Posterior vena cava (tissue), 2 donors: ENCODE measurements around the gene SEMA5B. TPM values are rescaled to one million over a fixed set of nuclear protein-coding genes. Genes with fewer than 3 reads are reported as not detected.

Source experiments
- DNase-seq: peaks from one replicate; pipeline ENCODE4 v3.0.0-alpha.2; 2020; ENCODE audit warnings: low spot score
- intact Hi-C, 2 donors: fragments of 100-400 bp; cut with DNase I; formaldehyde crosslinking; loops; one replicate each; pipeline versions ENCODE4 v1.14.1 to v1.14.2; 2022 to 2023
- total RNA-seq, 2 donors: library from RNA; stranded (reverse); fragmentation: NEBNext Ultra II Directional; extraction: Animal tissue kit (Norgen Biotek cat#: 25700); gene quantifications; one replicate each; pipeline ENCODE4 v1.2.1, GENCODE V29; 2021
- donor health status: DM: yes; HTN: yes; CAD: no.
- donor health status: DM: yes; HTN: yes; CAD: no.

The SEMA5B gene
- total RNA-seq, 2 donors from 2014 or later: 0.93 to 1.3 TPM

DNA sequence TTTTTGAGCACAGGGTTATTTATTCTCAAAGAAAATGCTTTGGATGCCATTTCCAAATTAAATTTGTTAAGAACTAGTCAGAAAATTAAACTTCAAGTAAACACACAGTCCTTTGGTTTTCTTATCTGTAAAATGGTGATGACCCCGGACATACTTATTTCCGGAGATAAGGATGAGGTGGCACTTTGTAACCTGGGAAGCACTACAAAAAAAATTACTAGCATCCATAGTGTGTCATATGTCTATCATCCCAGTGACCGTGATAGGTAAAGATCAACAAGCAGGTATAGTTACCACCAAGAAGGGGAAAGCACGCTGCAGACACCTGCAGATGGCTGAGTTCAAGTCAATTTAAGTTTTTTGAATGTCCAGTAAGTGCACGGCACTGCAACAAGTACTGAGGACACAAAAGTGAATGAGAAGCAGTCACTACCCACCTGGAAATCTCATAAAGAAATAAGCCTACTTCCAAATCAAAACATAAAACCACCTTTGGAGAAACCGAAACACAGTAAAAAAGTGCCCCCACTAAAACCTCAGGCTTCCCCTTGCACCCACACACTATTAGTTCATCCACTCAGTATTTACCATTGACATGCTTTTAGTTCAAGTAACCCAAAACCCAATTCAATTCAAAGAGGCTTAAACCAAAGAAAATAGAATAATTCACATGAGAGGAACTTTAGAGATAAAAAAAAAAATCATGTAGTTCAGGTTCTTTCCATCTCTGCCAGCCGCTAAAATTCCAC lies 24.6 kb downstream of the SEMA5B start:
- intact Hi-C loops: no loop called here
- DNase-seq: no peak

DNA sequence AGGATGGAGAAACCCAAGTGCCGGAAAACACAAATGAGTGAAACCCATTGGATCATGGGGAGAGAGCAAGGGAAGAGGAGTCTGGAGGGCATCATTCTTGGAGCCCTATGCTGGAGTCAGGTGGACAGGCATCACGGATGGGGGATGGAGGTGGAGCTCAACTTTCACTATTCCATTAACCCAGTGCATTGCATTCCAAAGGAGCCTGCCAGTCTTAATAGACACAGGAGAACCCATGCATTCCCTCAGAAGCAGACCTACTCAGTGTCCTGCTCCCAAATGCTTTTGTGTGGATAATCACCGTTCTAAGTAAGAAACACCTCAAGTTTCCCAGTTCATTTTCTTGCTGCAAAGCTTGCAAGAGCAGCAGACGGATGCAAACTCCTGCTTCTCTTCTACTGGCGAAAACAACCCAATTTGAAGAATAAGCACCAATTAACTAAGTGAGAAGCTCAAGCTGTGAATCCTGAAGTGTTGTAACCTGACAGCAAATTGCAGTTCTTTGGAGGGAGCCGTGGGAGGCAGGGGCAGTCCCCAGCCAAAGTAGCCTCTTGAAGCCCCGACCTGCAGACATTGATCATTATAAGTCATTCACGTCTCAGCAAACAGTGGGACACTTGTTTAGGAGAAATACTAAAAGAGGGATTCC lies 25.3 kb downstream of the SEMA5B start:
- no peak for DNase-seq

DNA sequence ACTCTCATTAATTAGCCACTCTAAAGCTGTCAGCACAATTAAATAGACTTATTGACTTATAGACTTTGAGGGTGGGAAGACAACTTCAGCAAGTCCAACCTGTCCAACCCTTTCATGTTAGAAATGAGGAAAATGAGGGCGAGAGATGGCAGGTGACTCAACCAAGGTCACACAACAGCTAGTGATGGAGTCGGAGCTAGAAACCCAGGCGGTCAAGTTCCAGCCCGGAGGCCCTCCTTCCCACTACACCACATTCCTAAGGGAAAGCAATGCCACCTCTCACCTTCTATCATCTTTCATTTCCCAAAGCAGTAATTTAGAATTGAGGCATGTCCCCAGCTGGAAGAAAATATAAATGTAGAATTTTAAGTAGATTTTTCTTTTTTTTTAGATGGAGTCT lies 28.7 kb downstream of the SEMA5B start:
- DNase-seq: no peak
- intact Hi-C loops: no loop called here

More for the DNA sequence above, 25.3 kb downstream of the SEMA5B start:
- intact Hi-C loops: no loop called here

DNA sequence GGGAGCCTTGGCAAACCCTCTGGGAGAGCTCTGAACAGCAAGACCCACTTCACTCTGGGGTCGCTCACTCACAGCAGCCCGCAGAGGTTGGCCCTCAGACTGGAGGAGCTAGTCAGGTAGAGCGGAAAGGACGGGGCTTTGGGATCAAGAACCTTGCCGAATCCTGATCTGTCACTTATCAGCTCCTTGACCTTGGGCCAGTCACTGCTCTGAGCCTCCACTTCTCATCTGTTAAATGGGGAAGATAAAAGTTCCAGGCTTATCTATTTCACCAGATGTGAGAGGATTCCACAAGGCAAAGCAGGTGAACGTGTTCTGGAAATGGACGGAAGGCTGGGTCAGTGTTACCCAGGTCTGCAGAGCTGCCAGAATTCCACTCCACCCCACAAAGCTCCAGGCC lies 29.4 kb downstream of the SEMA5B start:
- intact Hi-C loops: no loop called here

DNA sequence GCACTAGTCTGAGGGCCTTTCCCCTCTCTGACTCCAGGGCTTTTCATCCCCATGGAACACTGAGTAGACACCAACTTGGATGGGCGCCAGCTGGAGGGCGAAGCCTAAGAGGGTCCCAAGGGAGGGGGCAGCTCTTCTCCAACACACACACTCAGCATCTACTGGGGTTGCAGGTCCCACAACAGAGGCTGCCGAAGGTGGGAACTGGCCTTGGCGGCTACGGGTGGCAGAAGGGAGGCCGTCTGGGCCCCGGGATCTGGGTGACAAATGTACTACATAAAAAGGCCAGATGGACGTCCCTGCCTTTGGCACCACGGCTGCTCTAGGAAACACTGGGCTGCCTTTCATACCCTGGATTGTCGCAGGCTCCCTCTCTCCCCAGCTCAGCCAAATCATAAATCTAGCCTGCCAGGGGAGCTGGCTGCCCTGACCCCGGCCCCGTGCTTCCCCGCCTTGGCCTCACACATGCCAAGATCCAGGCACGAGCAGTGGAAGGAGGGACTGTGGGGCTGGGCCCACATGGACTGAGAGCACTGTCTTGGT lies 31.5 kb downstream of the SEMA5B start:
- DNase-seq: no peak
- intact Hi-C loops: no loop called here

More for the DNA sequence above, 29.4 kb downstream of the SEMA5B start:
- no peak for DNase-seq

DNA sequence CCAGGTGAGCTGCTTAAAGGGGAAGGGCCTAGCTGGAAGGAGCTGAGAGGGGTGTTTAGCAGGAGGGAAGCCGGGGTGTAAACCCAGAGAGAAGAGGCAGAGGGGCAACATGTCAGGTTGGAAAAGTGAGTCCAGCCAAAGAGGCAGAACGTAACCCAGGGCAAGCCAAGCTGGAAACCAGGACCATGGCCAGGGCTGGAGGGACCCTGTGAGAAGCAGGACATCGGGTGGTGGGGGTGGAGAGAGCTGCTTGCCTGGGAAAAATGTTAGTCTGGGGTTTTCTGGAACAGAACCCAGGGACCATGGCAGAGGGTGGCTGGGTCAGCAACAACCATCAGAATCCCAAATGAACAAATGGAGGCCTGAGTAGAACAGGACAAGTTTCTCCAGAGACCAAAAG lies 32.6 kb downstream of the SEMA5B start:
- intact Hi-C loops: no loop called here
- DNase-seq: no peak

DNA sequence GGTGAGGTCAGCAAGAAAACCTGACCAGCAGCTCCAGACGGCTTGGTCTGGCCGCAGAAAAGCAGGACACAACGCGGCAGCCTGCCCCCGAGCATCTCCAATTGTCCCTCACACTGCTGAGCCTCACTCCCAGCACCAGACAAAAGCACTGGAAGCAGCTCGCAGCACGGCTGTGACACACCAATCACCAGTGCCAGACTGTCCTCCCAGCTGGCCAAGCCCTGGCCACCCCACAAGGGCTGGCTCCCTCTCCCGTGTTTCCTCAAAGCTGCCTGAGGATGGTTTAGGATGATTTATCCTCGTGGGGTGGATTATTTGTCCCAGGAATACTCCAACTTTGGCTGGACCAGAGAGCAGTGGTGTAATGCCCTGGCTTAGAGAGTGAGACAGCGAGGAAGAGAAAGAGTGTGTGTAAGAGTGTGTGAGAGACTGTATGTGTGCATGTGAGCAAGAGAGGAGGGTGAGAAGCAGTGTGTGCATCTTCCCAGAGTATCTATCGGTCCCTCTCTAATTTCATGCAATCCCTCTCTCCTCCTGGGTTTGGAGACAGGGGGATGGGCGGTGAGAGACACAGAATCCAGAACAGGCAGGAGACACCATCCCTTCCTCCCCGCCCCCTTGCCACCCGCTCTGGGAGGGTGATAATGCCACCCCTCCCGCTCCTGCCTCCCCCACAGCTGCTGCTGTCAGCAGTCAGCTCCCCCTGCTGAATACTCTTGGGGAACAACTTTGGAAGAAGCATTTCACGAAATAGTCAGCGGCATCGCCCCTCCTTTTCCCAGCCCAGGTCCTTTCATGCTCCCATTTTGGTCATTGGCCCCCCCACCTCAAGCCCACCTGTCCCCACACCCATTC lies 34.2 kb downstream of the SEMA5B start:
- peak; percentile 86 for DNase-seq
- intact Hi-C loops: no loop called here

DNA sequence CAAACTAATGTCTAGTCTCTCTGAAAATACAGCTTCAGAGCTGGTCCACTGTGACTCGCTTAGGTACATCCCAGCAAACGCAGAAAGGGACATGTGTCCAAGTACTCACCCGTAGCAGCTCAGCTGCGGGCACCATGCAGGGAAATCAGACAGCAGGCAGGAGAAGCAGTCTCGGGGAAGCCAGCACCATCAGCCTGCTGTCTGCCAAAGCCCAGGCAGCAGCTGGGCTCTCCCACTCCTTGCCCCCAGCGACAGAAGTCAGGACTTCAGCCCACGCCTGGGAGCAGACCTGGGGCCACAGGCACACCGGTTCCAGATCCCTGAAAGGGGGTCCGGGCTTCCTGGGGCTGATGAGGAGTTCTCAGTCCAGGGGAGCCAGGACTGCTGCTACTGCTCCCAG lies 34.9 kb downstream of the SEMA5B start:
- no peak for DNase-seq
- intact Hi-C loops: no loop called here

DNA sequence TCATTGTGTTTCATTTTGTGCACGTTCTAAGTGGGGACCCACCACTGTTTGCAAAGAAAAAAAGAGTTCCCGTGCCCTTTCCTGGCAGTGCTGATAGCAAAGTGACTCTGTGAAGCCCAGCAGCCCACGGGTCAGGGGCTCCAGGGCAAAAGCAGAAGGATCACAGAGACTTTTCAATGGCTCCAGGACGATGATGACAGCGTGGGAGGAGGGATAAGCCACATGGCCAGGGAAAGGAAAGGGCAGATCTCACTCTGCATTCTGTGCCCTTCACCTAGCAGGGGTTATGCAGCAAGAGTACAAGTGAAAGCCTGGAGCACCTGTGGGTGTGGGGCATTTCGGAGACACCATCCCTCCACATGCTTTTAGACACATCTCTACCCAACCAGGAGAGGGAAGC lies 35.4 kb downstream of the SEMA5B start:
- intact Hi-C loops: no loop called here
- no peak for DNase-seq

DNA sequence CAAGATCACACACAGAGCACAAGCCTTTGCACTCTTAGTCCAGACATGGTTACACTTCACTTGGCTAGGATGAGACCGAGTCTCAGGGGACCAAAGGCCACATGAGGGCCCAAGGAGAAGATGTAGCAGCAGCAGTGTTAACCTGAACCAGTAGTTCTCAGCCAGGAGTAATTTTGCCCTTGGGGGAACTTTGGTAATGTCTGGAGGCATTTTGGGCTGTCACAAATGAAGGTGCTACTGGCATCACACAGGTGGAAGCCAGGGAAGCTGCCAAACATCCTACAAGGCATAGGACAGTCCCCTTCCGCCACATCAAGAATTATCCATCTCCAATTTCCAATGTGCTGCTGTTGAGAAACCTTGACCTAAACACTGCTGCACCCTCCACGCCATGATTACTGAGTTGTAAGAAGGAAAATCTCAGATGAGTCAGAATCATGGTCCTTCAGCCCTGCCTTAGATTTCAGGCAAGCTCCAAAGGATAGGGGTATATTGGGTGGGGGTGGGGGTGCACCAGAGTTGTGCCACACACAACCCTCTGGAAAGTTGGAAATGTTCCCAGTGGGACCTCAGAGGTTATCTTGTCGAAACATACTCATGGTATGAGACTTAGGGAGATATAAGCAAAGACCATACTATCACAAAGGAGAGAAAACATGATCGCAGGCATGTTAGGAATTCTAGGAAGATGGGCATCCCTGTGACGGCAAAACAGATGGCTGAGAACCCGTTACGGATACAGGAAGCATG lies 36.2 kb downstream of the SEMA5B start:
- intact Hi-C loops: no loop called here

DNA sequence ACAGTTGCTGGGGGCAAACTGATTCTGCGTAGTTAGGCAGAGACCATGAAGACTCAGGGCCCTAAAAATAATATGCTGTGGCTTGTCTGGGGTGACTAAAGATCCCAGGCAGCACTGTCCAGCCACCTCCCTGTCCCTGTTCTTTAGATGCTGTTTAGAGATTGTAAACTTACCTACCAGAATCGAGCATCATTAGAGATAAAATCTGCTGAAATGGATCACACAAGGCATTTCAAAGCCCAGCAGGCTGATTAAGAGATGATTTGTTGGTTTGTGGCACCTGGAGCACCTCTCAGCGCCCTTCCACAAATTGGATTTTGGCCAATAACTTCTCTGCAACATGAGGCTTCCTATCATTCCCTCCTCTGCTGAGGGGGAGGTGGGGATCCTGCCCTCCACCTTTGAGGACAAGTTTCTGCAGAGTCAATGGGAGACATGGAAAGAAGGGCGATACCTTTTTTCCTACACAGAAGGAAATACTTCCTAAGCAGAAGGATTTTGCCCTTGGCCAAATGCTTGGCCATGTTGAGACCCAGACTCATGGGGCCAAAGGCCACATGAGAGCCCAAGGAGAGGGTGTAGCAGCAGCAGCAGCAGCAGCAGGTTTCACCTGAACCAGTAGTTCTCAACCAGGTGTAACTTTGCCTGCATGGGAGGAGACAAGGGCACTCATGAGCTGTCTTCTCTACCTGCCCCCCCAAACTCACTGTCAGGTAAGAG lies 37.5 kb downstream of the SEMA5B start:
- intact Hi-C loops: no loop called here
- DNase-seq: no peak

More for the DNA sequence above, 36.2 kb downstream of the SEMA5B start:
- no peak for DNase-seq

DNA sequence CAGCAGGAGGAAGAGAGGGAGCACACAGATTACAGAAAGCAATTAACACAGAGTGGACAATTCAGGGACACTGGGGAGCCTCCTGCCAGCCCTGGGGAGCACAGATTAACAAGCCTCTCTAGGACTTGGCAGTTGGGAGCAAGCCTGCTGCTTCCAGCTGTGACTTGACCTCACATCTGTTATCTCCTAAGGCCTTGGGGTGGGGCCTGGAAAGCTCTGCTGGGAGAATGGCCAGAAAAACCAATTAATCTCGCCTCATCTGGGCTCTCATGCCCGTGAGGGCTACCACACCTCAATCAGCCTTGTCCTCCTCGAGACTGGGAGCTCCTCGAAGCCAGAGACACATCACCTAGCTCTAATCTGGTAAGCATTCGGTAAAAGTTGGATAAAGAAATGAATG lies 39.1 kb downstream of the SEMA5B start:
- intact Hi-C loops: no loop called here
- DNase-seq: no peak

DNA sequence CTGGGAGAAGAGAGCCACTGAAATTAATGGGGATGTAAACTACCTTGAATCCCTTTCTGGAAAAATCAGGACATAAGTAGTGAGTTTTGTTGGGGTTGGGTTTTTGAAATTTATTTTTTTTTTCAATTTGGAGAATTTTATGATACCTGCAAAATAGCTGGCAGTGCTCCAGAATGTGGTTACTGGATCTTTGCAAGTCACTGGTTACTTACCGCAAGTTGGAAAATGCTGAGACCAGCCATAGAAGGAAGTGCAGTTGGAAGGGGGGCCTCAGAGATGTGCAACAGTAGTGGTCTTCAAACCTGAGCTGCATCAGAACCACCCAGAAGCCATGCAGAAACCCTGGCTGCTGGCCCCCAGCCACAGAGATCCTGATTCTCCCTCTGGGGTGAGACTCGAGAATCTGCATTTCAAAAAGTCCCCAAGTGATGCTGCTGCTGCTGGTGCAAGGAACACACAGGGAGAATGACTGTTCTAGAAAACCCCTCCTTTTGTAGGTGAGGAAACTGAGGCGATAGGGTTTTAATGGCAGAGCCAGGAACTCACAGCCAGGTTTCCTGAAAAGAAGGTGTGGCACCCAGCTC lies 39.7 kb downstream of the SEMA5B start:
- intact Hi-C loops: no loop called here
- DNase-seq: no peak

DNA sequence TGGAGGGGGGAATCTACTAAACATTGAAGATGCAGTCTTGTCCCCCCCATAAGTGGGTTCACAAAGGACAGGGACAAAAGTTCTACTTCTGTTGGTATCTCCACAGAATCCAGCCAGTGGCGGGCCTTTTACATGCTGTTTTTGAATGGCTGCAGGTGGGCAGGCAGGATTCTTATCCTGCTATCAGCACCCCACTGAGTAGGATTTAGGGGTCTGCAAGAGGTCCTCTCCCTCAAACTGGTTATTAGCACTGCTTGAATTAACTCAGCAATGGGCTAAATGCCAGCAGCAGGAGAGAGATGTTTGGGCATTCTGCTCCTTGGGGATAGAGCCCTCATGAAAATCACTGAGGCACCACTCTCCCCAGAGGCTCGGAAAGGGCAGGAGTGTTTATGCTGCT lies 40.3 kb downstream of the SEMA5B start:
- no peak for DNase-seq
- intact Hi-C loops: no loop called here

DNA sequence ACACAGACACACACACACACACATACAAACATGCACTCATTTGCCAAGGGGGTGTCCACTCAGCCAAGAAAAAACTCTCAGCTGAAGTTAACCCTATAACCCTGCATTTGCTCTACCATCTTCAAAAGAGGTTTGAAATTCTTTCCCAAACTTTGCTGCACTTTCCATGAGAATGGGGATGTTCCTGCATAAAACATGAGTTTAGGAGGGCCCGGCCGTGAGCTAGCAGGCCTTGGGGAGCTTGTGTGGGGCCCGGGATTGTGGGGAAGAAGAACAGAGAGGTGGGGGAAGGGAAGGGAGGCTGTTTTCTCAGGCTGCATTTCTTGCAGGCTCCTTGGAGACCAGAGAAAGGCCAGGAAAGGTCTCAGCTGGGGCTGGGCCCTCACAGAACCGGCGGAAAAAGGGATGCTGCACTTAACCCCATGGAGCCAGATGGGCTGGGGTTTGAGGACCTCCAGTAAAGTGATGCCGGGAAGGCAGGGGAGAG lies 40.8 kb downstream of the SEMA5B start:
- DNase-seq: no peak
- intact Hi-C loops: no loop called here

DNA sequence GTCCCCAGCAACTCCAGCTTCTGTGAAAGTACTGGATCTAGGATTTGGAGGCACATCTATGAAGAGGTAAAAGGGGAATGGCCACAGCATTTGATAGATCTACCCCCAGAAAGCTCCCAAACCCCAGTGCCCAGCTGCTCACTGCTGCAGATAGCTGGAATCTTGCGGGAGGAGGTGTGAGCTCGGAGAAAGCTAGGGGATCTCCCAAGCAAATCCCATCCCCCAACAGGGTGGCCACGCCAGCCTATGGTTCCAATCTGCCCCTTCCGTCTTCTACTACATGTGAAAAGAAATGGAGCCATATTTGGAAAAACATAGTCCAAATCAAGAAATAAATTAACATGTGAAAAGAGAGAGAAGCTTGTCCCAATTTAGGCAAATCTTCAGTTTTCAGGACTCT lies 42.0 kb downstream of the SEMA5B start:
- intact Hi-C loops: no loop called here
- no peak for DNase-seq

DNA sequence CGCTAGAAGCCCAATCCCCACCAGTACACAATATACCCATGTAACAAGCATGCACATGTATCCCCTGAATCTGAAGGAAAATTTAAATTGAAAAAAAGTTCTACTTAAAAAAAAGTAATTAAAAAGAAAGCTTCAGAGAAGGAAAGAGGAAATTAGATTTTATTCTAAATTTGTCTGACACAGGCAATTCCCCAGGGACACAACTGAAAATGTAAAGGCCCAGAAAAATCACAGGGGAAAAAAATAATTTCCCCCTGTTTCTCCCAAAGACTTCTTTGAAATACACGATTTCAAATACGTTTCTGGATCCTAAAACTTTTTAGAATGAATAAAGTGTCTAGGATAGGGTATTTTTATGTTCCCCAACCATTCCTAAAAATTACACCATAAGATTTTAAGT lies 42.9 kb downstream of the SEMA5B start:
- no peak for DNase-seq
- intact Hi-C loops: loop anchor here in 1 of 2 donors (5.0 kb wide), 1 partner anchor 42 kb away; no protein-coding TSS in a partner anchor

DNA sequence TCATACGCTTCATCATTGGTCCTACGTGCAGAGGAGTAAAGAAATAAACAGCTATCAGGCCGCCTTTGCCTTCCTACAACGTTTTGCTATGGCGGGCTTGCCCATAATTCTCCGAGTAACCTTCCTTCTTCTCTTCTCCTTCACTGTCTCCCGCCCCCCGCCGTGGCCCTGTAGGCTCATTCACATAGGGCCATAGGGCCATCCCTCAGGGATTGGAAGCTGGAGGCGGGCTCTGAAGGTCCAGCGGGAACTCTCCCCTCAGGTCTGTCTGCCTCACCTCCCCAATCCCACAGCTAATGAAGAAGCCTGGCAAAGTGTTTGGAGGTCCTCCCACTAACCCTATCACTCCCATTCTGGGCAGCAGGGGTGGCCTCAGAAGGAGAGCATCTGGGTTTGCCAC lies 43.6 kb downstream of the SEMA5B start:
- intact Hi-C loops: loop anchor here in 1 of 2 donors (5.0 kb wide), 1 partner anchor 42 kb away; no protein-coding TSS in a partner anchor
- DNase-seq: no peak
